H9 (cell line): ENCODE results near the gene TSPEAR. TPM values are rescaled to one million over a fixed set of nuclear protein-coding genes. Genes with fewer than 3 reads are reported as not detected.

Experiments used
- DNase-seq: peaks from one replicate; pipeline ENCODE4 v3.0.0-alpha.2; 2017
- H2AFZ ChIP-seq: one replicate; pipeline ENCODE4 v1.6.1; 2013; ENCODE audit warnings: mild to moderate bottlenecking, low read length, control low read depth, moderate library complexity
- H2AK5ac ChIP-seq: 2 replicates; pipeline ENCODE4 v1.6.1; 2013; ENCODE audit warnings: low read length, control low read depth, mixed read lengths; ENCODE audit not compliant: insufficient read length
- H2BK120ac ChIP-seq: one replicate; pipeline ENCODE4 v1.6.1; 2013; ENCODE audit warnings: low read depth, mild to moderate bottlenecking, low read length, control low read depth, inconsistent platforms; ENCODE audit not compliant: poor library complexity, severe bottlenecking
- H2BK12ac ChIP-seq: 2 replicates; pipeline ENCODE4 v1.6.1; 2013; ENCODE audit warnings: low read length, control low read depth, mixed read lengths, low read depth; ENCODE audit not compliant: insufficient read length
- H2BK15ac ChIP-seq: 2 replicates; pipeline ENCODE4 v1.6.1; 2013; ENCODE audit warnings: low read depth, low read length, control low read depth
- H2BK20ac ChIP-seq: one replicate; pipeline ENCODE4 v1.6.1; 2013; ENCODE audit warnings: low read depth, mild to moderate bottlenecking, low read length, control low read depth, inconsistent platforms; ENCODE audit not compliant: poor library complexity, severe bottlenecking
- H2BK5ac ChIP-seq: 2 replicates; pipeline ENCODE4 v1.6.1; 2013; ENCODE audit warnings: low read length, control low read depth, mixed read lengths; ENCODE audit not compliant: insufficient read length
- H3K14ac ChIP-seq: 2 replicates; pipeline ENCODE4 v1.6.1; 2013; ENCODE audit warnings: low read length, control low read depth; ENCODE audit not compliant: insufficient read depth
- H3K18ac ChIP-seq: 2 replicates; pipeline ENCODE4 v1.6.1; 2013; ENCODE audit warnings: low read depth, mild to moderate bottlenecking, mixed read lengths, low read length, control low read depth; ENCODE audit not compliant: insufficient read length
- H3K23ac ChIP-seq: 2 replicates; pipeline ENCODE4 v1.6.1; 2013; ENCODE audit warnings: low read length, control low read depth, mixed read lengths, low read depth; ENCODE audit not compliant: insufficient read length
- H3K23me2 ChIP-seq: 2 replicates; pipeline ENCODE4 v1.6.1; 2013; ENCODE audit warnings: low read depth, mild to moderate bottlenecking, mixed read lengths, low read length, control low read depth; ENCODE audit not compliant: insufficient read length, poor library complexity, severe bottlenecking
- H3K27ac ChIP-seq: 2 replicates; pipeline ENCODE4 v1.5.1; 2013; ENCODE audit warnings: low read length, control low read depth, mixed read lengths, low read depth; ENCODE audit not compliant: insufficient read length
- H3K27me3 ChIP-seq: 2 replicates; pipeline ENCODE4 v1.6.1; 2013; ENCODE audit warnings: low read length, control low read depth, inconsistent platforms; ENCODE audit not compliant: insufficient read depth
- H3K4ac ChIP-seq: 2 replicates; pipeline ENCODE4 v1.6.1; 2013; ENCODE audit warnings: low read depth, mild to moderate bottlenecking, control low read depth, inconsistent platforms, low read length, moderate library complexity
- H3K4me1 ChIP-seq: 2 replicates; pipeline ENCODE4 v1.6.1; 2013; ENCODE audit warnings: low read length, control low read depth, inconsistent platforms; ENCODE audit not compliant: insufficient read depth
- H3K4me2 ChIP-seq: 2 replicates; pipeline ENCODE4 v1.6.1; 2013; ENCODE audit warnings: low read length, control low read depth, mixed read lengths; ENCODE audit not compliant: insufficient read length, insufficient read depth
- H3K56ac ChIP-seq: 2 replicates; pipeline ENCODE4 v1.6.1; 2013; ENCODE audit warnings: low read depth, mild to moderate bottlenecking, mixed read lengths, low read length, control low read depth; ENCODE audit not compliant: insufficient read length
- H3K79me1 ChIP-seq: 2 replicates; pipeline ENCODE4 v1.6.1; 2013; ENCODE audit warnings: low read depth, mild to moderate bottlenecking, moderate library complexity, low read length, control low read depth, inconsistent platforms; ENCODE audit not compliant: insufficient read depth, poor library complexity, severe bottlenecking
- H3K79me2 ChIP-seq: 2 replicates; pipeline ENCODE4 v1.6.1; 2013; ENCODE audit warnings: low read length, control low read depth, inconsistent platforms; ENCODE audit not compliant: insufficient read depth
- H3K9ac ChIP-seq: 2 replicates; pipeline ENCODE4 v1.6.1; 2013; ENCODE audit warnings: low read length, control low read depth, mixed read lengths; ENCODE audit not compliant: insufficient read length; ENCODE audit errors: extremely low read depth
- H3K9me3 ChIP-seq: one replicate; pipeline ENCODE4 v1.6.1; 2013; ENCODE audit warnings: low read depth, low read length, inconsistent platforms; ENCODE audit not compliant: control insufficient read depth
- H3T11ph ChIP-seq: one replicate; pipeline ENCODE4 v1.6.1; 2013; ENCODE audit warnings: mild to moderate bottlenecking, low read length, control low read depth, inconsistent platforms
- H4K20me1 ChIP-seq: one replicate; pipeline ENCODE4 v1.6.1; 2013; ENCODE audit not compliant: control insufficient read depth, insufficient read length, insufficient read depth
- H4K5ac ChIP-seq: 2 replicates; pipeline ENCODE4 v1.6.1; 2013; ENCODE audit warnings: low read depth, mild to moderate bottlenecking, mixed read lengths, low read length, control low read depth; ENCODE audit not compliant: insufficient read length
- H4K8ac ChIP-seq: replicated peaks from 2 replicates; pipeline ENCODE4 v1.6.1; 2013; ENCODE audit warnings: low read length, control low read depth, mixed read lengths, low read depth; ENCODE audit not compliant: insufficient read length
- H4K91ac ChIP-seq: 2 replicates; pipeline ENCODE4 v1.6.1; 2013; ENCODE audit warnings: low read depth, mild to moderate bottlenecking, moderate library complexity, mixed read lengths, low read length, control low read depth; ENCODE audit not compliant: insufficient read length
- H3K27ac Mint-ChIP-seq, 3 experiments: 2 replicates in 2 of 3; 3 replicates in 1 of 3; pipeline ENCODE4 v1.8.0; 2020 to 2021; ENCODE audit warnings: mixed read lengths in 3 of 3, mild to moderate bottlenecking in 1 of 3, moderate library complexity in 1 of 3
- H3K27me3 Mint-ChIP-seq: 2 replicates; pipeline ENCODE4 v1.8.0; 2021; ENCODE audit warnings: low read depth, mild to moderate bottlenecking, moderate library complexity, mixed read lengths
- H3K36me3 Mint-ChIP-seq, 3 experiments: 2 replicates in 2 of 3; 3 replicates in 1 of 3; pipeline ENCODE4 v1.8.0; 2020 to 2021; ENCODE audit warnings: low read depth in 3 of 3, mixed read lengths in 3 of 3; ENCODE audit not compliant: insufficient read depth in 1 of 3
- H3K4me1 Mint-ChIP-seq, 2 experiments: 2 replicates each; pipeline ENCODE4 v1.8.0; 2020; ENCODE audit warnings: mixed read lengths in 2 of 2
- H3K4me3 Mint-ChIP-seq, 2 experiments: 2 replicates in 1 of 2; 3 replicates in 1 of 2; pipeline ENCODE4 v1.8.0; 2020 to 2021; ENCODE audit warnings: mild to moderate bottlenecking in 2 of 2, mixed read lengths in 2 of 2, moderate library complexity in 1 of 2
- H3K9me3 Mint-ChIP-seq, 2 experiments: 2 replicates in 1 of 2; 3 replicates in 1 of 2; pipeline ENCODE4 v1.8.0; 2020; ENCODE audit warnings: mild to moderate bottlenecking in 2 of 2, mixed read lengths in 2 of 2, moderate library complexity in 1 of 2
- WGBS: extraction: QIAGEN DNeasy Blood & Tissue Kit; methylation state at CpG from one replicate; pipeline ENCODE4 v1.1.7; 2013; ENCODE audit warnings: missing lambda C conversion rate, low lambda C conversion rate, mixed read lengths; ENCODE audit not compliant: insufficient read length; ENCODE audit errors: extremely low coverage; 5-methylcytosine and 5-hydroxymethylcytosine counted together
- total RNA-seq: library from RNA; stranded (reverse); gene quantifications from 2 replicates; pipeline ENCODE4 v1.2.1, GENCODE V29; 2021
- TF ChIP-seq, protein P1 (sequence below): fragments of 200-600 bp; sonication (generic); conservative IDR thresholded peaks from 3 replicates; pipeline ENCODE4 v1.8.0; 2021; ENCODE audit warnings: antibody characterized with exemption, mild to moderate bottlenecking

The TSPEAR gene
- total RNA-seq, 1 experiment from 2014 or later, result 1.3 TPM

DNA sequence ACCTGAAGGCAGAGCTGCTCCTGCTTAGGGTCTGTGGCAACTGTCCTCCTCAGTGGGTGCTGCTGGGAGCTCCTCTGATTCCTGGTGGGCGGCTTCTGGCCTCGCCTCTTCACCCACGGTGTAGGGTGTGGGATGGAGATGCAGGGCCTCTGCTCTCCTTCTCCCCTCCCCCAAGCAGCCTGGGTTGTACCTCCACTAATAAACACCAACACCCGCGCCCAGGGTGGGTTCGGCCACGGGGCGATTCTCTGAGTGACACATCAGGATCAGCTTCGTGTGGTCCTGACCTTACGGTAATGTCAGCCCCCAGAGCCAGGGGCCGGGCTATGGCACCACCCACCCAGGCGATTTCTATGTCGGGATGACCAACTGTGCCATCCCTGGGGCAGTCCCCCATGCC lies 195.0 kb downstream of the TSPEAR start:
- Histone ChIP-seq H3T11ph (no peak overlapping the region), H2BK5ac (no peak overlapping the region), H3K9ac (no peak overlapping the region), H3K27ac (no peak overlapping the region), H3K4me1 (no peaks in the 10 kb centered on the region), H3K4ac (no peak overlapping the region), H2BK12ac (no peak overlapping the region), H3K14ac (no peak overlapping the region), H3K23ac (no peak overlapping the region), H2BK15ac (no peak overlapping the region), H3K79me2 (no peaks in the 10 kb centered on the region), H2BK120ac (no peak overlapping the region), H3K23me2 (no peaks in the 10 kb centered on the region), H4K5ac (no peak overlapping the region), H2AK5ac (no peak overlapping the region), H3K27me3 (no peaks in the 10 kb centered on the region), H3K9me3 (no peaks in the 10 kb centered on the region), H4K20me1 (no peaks in the 10 kb centered on the region), H2BK20ac (no peak overlapping the region), H3K18ac (no peak overlapping the region), H2AFZ (no peak overlapping the region), H4K91ac (no peak overlapping the region), H3K56ac (no peak overlapping the region), H3K4me2 (no peak overlapping the region), H4K8ac (no peak overlapping the region), H3K79me1 (no peaks in the 10 kb centered on the region)
- no peaks in the 10 kb centered on the region for H3K9me3 Mint-ChIP-seq
- H3K36me3 Mint-ChIP-seq, result peaks cover 2 to 8% (median 4%) of the 10 kb centered on the region in 3 experiments; a peak in 4 of 7 replicates
- DNase-seq, result no peak
- H3K4me1 Mint-ChIP-seq, result peaks cover 4 to 8% of the 10 kb centered on the region in 2 experiments; a peak in 2 of 4 replicates
- H3K27me3 Mint-ChIP-seq, result peaks cover 12% of the 10 kb centered on the region
- H3K27ac Mint-ChIP-seq, result no peak overlapping the region
- TF ChIP-seq, protein P1, sequence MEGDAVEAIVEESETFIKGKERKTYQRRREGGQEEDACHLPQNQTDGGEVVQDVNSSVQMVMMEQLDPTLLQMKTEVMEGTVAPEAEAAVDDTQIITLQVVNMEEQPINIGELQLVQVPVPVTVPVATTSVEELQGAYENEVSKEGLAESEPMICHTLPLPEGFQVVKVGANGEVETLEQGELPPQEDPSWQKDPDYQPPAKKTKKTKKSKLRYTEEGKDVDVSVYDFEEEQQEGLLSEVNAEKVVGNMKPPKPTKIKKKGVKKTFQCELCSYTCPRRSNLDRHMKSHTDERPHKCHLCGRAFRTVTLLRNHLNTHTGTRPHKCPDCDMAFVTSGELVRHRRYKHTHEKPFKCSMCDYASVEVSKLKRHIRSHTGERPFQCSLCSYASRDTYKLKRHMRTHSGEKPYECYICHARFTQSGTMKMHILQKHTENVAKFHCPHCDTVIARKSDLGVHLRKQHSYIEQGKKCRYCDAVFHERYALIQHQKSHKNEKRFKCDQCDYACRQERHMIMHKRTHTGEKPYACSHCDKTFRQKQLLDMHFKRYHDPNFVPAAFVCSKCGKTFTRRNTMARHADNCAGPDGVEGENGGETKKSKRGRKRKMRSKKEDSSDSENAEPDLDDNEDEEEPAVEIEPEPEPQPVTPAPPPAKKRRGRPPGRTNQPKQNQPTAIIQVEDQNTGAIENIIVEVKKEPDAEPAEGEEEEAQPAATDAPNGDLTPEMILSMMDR, result no peak
- no CpG with 5 or more reads among the region's 13 CpGs for WGBS
- no peak overlapping the region for H3K4me3 Mint-ChIP-seq
